ENCODE data around the gene HK1. TPM values are rescaled to one million over a fixed set of nuclear protein-coding genes. Genes with fewer than 3 reads are reported as not detected.

HK1 gene
- total RNA-seq, 1 experiment from 2014 or later, result 98.8 TPM

- Mint-ChIP-seq H3K4me3 (peak overlapping the region in 1 of 2 experiments; percentile 21; a peak in 1 of 5 replicates), H3K9me3 (no peaks in the 10 kb centered on the region), H3K4me1 (peaks cover 45 to 50% of the 10 kb centered on the region in 2 experiments), H3K36me3 (ENCODE audit: insufficient read depth in 1 of 3, low read depth in 3 of 3) (peaks cover 0 to 3% (median 0%) of the 10 kb centered on the region in 3 experiments; a peak in 2 of 7 replicates), H3K27me3 (ENCODE audit: low read depth) (no peaks in the 10 kb centered on the region; the same call in 1 of the 2 replicates), H3K27ac (peak overlapping the region in 2 of 3 experiments; percentile 3 to 22; a peak in 1 of 7 replicates)
- no peak overlapping the region for H2BK120ac ChIP-seq (ENCODE audit: low read depth, low read length, poor library complexity, severe bottlenecking)
- H4K91ac ChIP-seq (ENCODE audit: insufficient read length, low read depth, low read length), result no peak overlapping the region
- peaks cover 3% of the 10 kb centered on the region for H3K79me1 ChIP-seq (ENCODE audit: insufficient read depth, low read depth, low read length, poor library complexity, severe bottlenecking)
- no peak overlapping the region for H3K27ac ChIP-seq (ENCODE audit: insufficient read length, low read depth, low read length)
- H3K9ac ChIP-seq (ENCODE audit: extremely low read depth, insufficient read length, low read length), result no peak overlapping the region
- no peak overlapping the region for H2AK5ac ChIP-seq (ENCODE audit: insufficient read length, low read length)
- no peak overlapping the region for H2BK15ac ChIP-seq (ENCODE audit: low read depth, low read length)
- H2BK20ac ChIP-seq (ENCODE audit: low read depth, low read length, poor library complexity, severe bottlenecking), result no peak overlapping the region
- peaks cover 26% of the 10 kb centered on the region for H3K79me2 ChIP-seq (ENCODE audit: insufficient read depth, low read length)
- H2BK5ac ChIP-seq (ENCODE audit: insufficient read length, low read length), result no peak overlapping the region
- H2BK12ac ChIP-seq (ENCODE audit: insufficient read length, low read depth, low read length), result no peak overlapping the region
- DNase-seq, result no peak
- no peak overlapping the region for H4K8ac ChIP-seq (replicated peaks; ENCODE audit: insufficient read length, low read depth, low read length)
- H3K14ac ChIP-seq (ENCODE audit: insufficient read depth, low read length), result no peak overlapping the region
- H3K23me2 ChIP-seq (ENCODE audit: insufficient read length, low read depth, low read length, poor library complexity, severe bottlenecking), result peaks cover 12% of the 10 kb centered on the region
- TF ChIP-seq CTCF (conservative IDR thresholded peaks at IDR 0.05), result no peak
- H3K4me1 ChIP-seq (ENCODE audit: insufficient read depth, low read length), result peaks cover 19% of the 10 kb centered on the region; the same call in 1 of the 2 replicates
- H3T11ph ChIP-seq (ENCODE audit: low read length), result no peak overlapping the region
- no peaks in the 10 kb centered on the region for H3K9me3 ChIP-seq (ENCODE audit: control insufficient read depth, low read depth, low read length)
- no peak overlapping the region for H4K5ac ChIP-seq (ENCODE audit: insufficient read length, low read depth, low read length)
- H3K4ac ChIP-seq (ENCODE audit: low read depth, low read length), result no peak overlapping the region
- no CpG with 5 or more reads among the region's 6 CpGs for WGBS (ENCODE audit: extremely low coverage, insufficient read length, low lambda C conversion rate)
- no peaks in the 10 kb centered on the region for H3K27me3 ChIP-seq (ENCODE audit: insufficient read depth, low read length)
- H3K4me2 ChIP-seq (ENCODE audit: insufficient read depth, insufficient read length, low read length), result no peak overlapping the region
- no peaks in the 10 kb centered on the region for H4K20me1 ChIP-seq (ENCODE audit: control insufficient read depth, insufficient read depth, insufficient read length)
- H3K18ac ChIP-seq (ENCODE audit: insufficient read length, low read depth, low read length), result no peak overlapping the region
- no peak overlapping the region for H2AFZ ChIP-seq (ENCODE audit: low read length)
- no peak overlapping the region for H3K23ac ChIP-seq (ENCODE audit: insufficient read length, low read depth, low read length)
- H3K56ac ChIP-seq (ENCODE audit: insufficient read length, low read depth, low read length), result no peak overlapping the region
These were observed 38.2 kb downstream of the HK1 start for GRCh38 chr10:69316313-69317059.

Measured in H9 (cell line).